ENCODE measurements around the gene FLT4.

Gene FLT4

GRCh38 chr5:180557217-180557809 is 92.1 kb downstream of the FLT4 start:
- CTCF ChIA-PET = interaction anchor here (0.8 kb wide), 1 partner anchor 11 kb away, joined by 3 read pairs; no protein-coding TSS in a partner anchor
- POLR2A ChIA-PET = no interaction called here
- no peak for DNase-seq (ENCODE audit: extremely low spot score)
- TF ChIP-seq CTCF (IDR thresholded peaks at IDR 0.05; ENCODE audit: control extremely low read depth, extremely low read depth, low read depth, missing control alignments) = no peak

GRCh38 chr5:180555168-180555921 is 94.1 kb downstream of the FLT4 start:
- ChIA-PET CTCF (interaction anchor here (2.7 kb wide), 1 partner anchor 11 kb away, joined by 9 read pairs; no protein-coding TSS in a partner anchor), POLR2A (no interaction called here)
- no peak for TF ChIP-seq CTCF (IDR thresholded peaks at IDR 0.05; ENCODE audit: control extremely low read depth, extremely low read depth, low read depth, missing control alignments)
- no peak for DNase-seq (ENCODE audit: extremely low spot score)

GRCh38 chr5:180553530-180553929 is 95.9 kb downstream of the FLT4 start:
- DNase-seq (ENCODE audit: extremely low spot score) = no peak
- CTCF ChIA-PET = interaction anchor here (1.0 to 2.7 kb wide), 4 partner anchors 9 to 82 kb away, joined by 3 to 9 read pairs (median 4); no protein-coding TSS in a partner anchor
- TF ChIP-seq CTCF (IDR thresholded peaks at IDR 0.05; ENCODE audit: control extremely low read depth, extremely low read depth, low read depth, missing control alignments) = no peak
- POLR2A ChIA-PET = no interaction called here

Data from GM10248 (cell line).